Left ventricle myocardium inferior (tissue), 1 donor: ENCODE results near the gene C1orf210. TPM values are rescaled to one million over a fixed set of nuclear protein-coding genes. Genes with fewer than 3 reads are reported as not detected.

ENCODE experiments used
- DNase-seq: peaks from one replicate; pipeline ENCODE4 v3.0.0-alpha.2; 2020
- H3K27ac ChIP-seq: fragments of 200-600 bp; replicated peaks from 2 replicates; pipeline ENCODE4 v1.8.0; 2021
- H3K27me3 ChIP-seq: fragments of 200-600 bp; 2 replicates; pipeline ENCODE4 v1.8.0; 2021; ENCODE audit warnings: low read depth
- H3K36me3 ChIP-seq: fragments of 200-600 bp; 2 replicates; pipeline ENCODE4 v1.8.0; 2021
- H3K4me1 ChIP-seq: fragments of 200-600 bp; 2 replicates; pipeline ENCODE4 v1.8.0; 2021
- H3K4me3 ChIP-seq: fragments of 200-600 bp; 2 replicates; pipeline ENCODE4 v1.8.0; 2021; ENCODE audit warnings: mild to moderate bottlenecking, moderate library complexity
- H3K9me3 ChIP-seq: fragments of 200-600 bp; replicated peaks from 2 replicates; pipeline ENCODE4 v1.8.0; 2021
- CTCF ChIP-seq: fragments of 200-600 bp; IDR thresholded peaks from 2 replicates; pipeline ENCODE4 v1.8.0; 2021; ENCODE audit warnings: antibody characterized with exemption, mild to moderate bottlenecking, borderline replicate concordance
- intact Hi-C: fragments of 100-400 bp; cut with micrococcal nuclease; formaldehyde crosslinking; loops from one replicate; pipeline ENCODE4 v1.11.0; 2022
- total RNA-seq: library from RNA; stranded (reverse); fragmentation: NEBNext Ultra II Directional; extraction: Animal tissue kit (Norgen Biotek cat#: 25700); gene quantifications from one replicate; pipeline ENCODE4 v1.2.1, GENCODE V29; 2021
- donor health status: DM: no; HTN: yes; CAD: no; lungs with severe emphysema.

The C1orf210 gene
- total RNA-seq, 1 donor from 2014 or later = not detected

GRCh38 chr1:43319288-43319687 is 33.9 kb upstream of the C1orf210 start:
- Histone ChIP-seq H3K4me1 (peaks cover 4% of the 10 kb centered on the region), H3K4me3 (no peak overlapping the region), H3K9me3 (peaks cover under 1% of the 10 kb centered on the region), H3K27ac (no peak overlapping the region), H3K36me3 (peaks cover 30% of the 10 kb centered on the region), H3K27me3 (no peaks in the 10 kb centered on the region)
- no peak for DNase-seq
- TF ChIP-seq CTCF = no peak
- intact Hi-C loops = no loop called here

GRCh38 chr1:43318831-43319230 is 33.5 kb upstream of the C1orf210 start:
- Histone ChIP-seq H3K27ac (no peak overlapping the region), H3K9me3 (no peaks in the 10 kb centered on the region), H3K4me1 (peaks cover 4% of the 10 kb centered on the region), H3K36me3 (peaks cover 25% of the 10 kb centered on the region), H3K27me3 (no peaks in the 10 kb centered on the region), H3K4me3 (no peak overlapping the region)
- DNase-seq = no peak
- no peak for TF ChIP-seq CTCF
- intact Hi-C loops = no loop called here

- no peak overlapping the region for H3K4me3 ChIP-seq
- H3K9me3 ChIP-seq = no peaks in the 10 kb centered on the region
- peaks cover 22% of the 10 kb centered on the region for H3K36me3 ChIP-seq
- H3K27me3 ChIP-seq = no peaks in the 10 kb centered on the region
- intact Hi-C loops = no loop called here
- no peak for TF ChIP-seq CTCF
- H3K27ac ChIP-seq = no peak overlapping the region
- DNase-seq = no peak
- H3K4me1 ChIP-seq = peaks cover 4% of the 10 kb centered on the region
Measured at GRCh38 chr1:43317817-43318471, 32.6 kb upstream of the C1orf210 start.

- Histone ChIP-seq H3K27me3 (no peaks in the 10 kb centered on the region), H3K36me3 (peaks cover 29% of the 10 kb centered on the region), H3K27ac (no peak overlapping the region), H3K4me3 (no peak overlapping the region), H3K9me3 (no peaks in the 10 kb centered on the region), H3K4me1 (peaks cover 4% of the 10 kb centered on the region)
- intact Hi-C loops = no loop called here
- TF ChIP-seq CTCF = no peak
- no peak for DNase-seq
Measured at GRCh38 chr1:43316738-43317520, 31.5 kb upstream of the C1orf210 start.

GRCh38 chr1:43315963-43316737 is 30.8 kb upstream of the C1orf210 start:
- Histone ChIP-seq H3K4me1 (peaks cover 4% of the 10 kb centered on the region), H3K9me3 (no peaks in the 10 kb centered on the region), H3K4me3 (no peak overlapping the region), H3K36me3 (peaks cover 32% of the 10 kb centered on the region), H3K27ac (no peak overlapping the region), H3K27me3 (no peaks in the 10 kb centered on the region)
- no peak for DNase-seq
- TF ChIP-seq CTCF = no peak
- intact Hi-C loops = no loop called here
